Neural cell (in vitro differentiated cells): ENCODE measurements around the gene RASGRP3. TPM values are rescaled to one million over a fixed set of nuclear protein-coding genes. Genes with fewer than 3 reads are reported as not detected.
"Not testable (repeated sequence)": the region's sequence is repeated elsewhere in the genome, so short reads cannot be mapped to it uniquely, and the experiment has no call there.

ENCODE experiments used
- H2AFZ ChIP-seq: fragments of 200-600, 300-800 bp; sonication (generic), shearing (Covaris generic); 2 replicates; pipeline ENCODE4 v1.6.0; 2014; ENCODE audit warnings: low read depth, mild to moderate bottlenecking, antibody characterized with exemption, low read length, moderate library complexity
- H3F3A ChIP-seq: fragments of 200-600 bp; shearing (Covaris generic); 2 replicates; pipeline ENCODE4 v1.6.1; 2016; ENCODE audit warnings: mild to moderate bottlenecking, moderate library complexity, mixed read lengths, antibody characterized with exemption, low read length; ENCODE audit not compliant: insufficient read depth, poor library complexity, severe bottlenecking
- H3K27ac ChIP-seq: fragments of 200-600, 300-800 bp; sonication (generic), shearing (Covaris generic); 2 replicates; pipeline ENCODE4 v1.5.1; 2014; ENCODE audit warnings: mild to moderate bottlenecking, low read length, moderate library complexity
- H3K27me3 ChIP-seq: fragments of 300-800, 200-600 bp; sonication (generic), shearing (Covaris generic); 2 replicates; pipeline ENCODE4 v1.6.0; 2014; ENCODE audit warnings: mild to moderate bottlenecking, low read depth, low read length, moderate library complexity; ENCODE audit not compliant: insufficient read depth
- H3K36me3 ChIP-seq: fragments of 300-800, 200-600 bp; sonication (generic), shearing (Covaris generic); 2 replicates; pipeline ENCODE4 v1.5.1; 2014; ENCODE audit warnings: mild to moderate bottlenecking, antibody characterized with exemption, low read length, moderate library complexity; ENCODE audit not compliant: insufficient read depth
- H3K4me2 ChIP-seq: fragments of 300-800, 200-600 bp; sonication (generic), shearing (Covaris generic); 2 replicates; pipeline ENCODE4 v1.6.0; 2014; ENCODE audit warnings: mild to moderate bottlenecking, low read length
- H3K4me3 ChIP-seq: fragments of 300-800, 200-600 bp; sonication (generic), shearing (Covaris generic); 2 replicates; pipeline ENCODE4 v1.5.1; 2014; ENCODE audit warnings: mild to moderate bottlenecking, low read length, moderate library complexity
- H3K79me2 ChIP-seq: fragments of 200-600 bp; shearing (Covaris generic); replicated peaks from 2 replicates; pipeline ENCODE4 v1.6.0; 2014; ENCODE audit warnings: mild to moderate bottlenecking, low read length, moderate library complexity; ENCODE audit not compliant: insufficient read depth
- H3K9ac ChIP-seq: fragments of 300-800, 200-600 bp; sonication (generic), shearing (Covaris generic); 2 replicates; pipeline ENCODE4 v1.6.1; 2016; ENCODE audit warnings: mild to moderate bottlenecking, low read length, mixed read lengths
- H3K9me2 ChIP-seq: fragments of 200-600 bp; shearing (Covaris generic); 2 replicates; pipeline ENCODE4 v1.6.1; 2016; ENCODE audit warnings: mild to moderate bottlenecking, low read length, mixed read lengths; ENCODE audit not compliant: insufficient read depth
- H3K9me3 ChIP-seq: fragments of 200-600, 300-800 bp; sonication (generic), shearing (Covaris generic); 2 replicates; pipeline ENCODE4 v1.6.1; 2016; ENCODE audit warnings: mild to moderate bottlenecking, mixed run types, low read length, moderate library complexity, mixed read lengths
- H4K20me1 ChIP-seq: fragments of 200-600 bp; shearing (Covaris generic); 2 replicates; pipeline ENCODE4 v1.6.1; 2016; ENCODE audit warnings: mild to moderate bottlenecking, mixed run types; ENCODE audit not compliant: insufficient read depth
- EP300 ChIP-seq: fragments of 450-650 bp; conservative IDR thresholded peaks from 2 replicates; pipeline ENCODE4 v1.6.1; 2014; ENCODE audit warnings: antibody characterized with exemption, mild to moderate bottlenecking, moderate library complexity; ENCODE audit not compliant: poor library complexity, severe bottlenecking
- EZH2 ChIP-seq: fragments of 200-600, 300-800 bp; shearing (Covaris generic), sonication (generic); IDR thresholded peaks from 2 replicates; pipeline ENCODE4 v1.6.1; 2014; ENCODE audit warnings: antibody characterized with exemption, low read length, borderline replicate concordance, mild to moderate bottlenecking; ENCODE audit not compliant: insufficient read depth, poor library complexity, severe bottlenecking
- MXI1 ChIP-seq: fragments of 450-650 bp; conservative IDR thresholded peaks from 2 replicates; pipeline ENCODE4 v1.6.1; 2014; ENCODE audit warnings: antibody characterized with exemption, mild to moderate bottlenecking; ENCODE audit not compliant: poor library complexity, severe bottlenecking
- POLR2AphosphoS5 ChIP-seq: IDR thresholded peaks from 2 replicates; pipeline ENCODE4 v1.6.1; 2012
- RAD21 ChIP-seq: fragments of 450-650 bp; conservative IDR thresholded peaks from 2 replicates; pipeline ENCODE4 v1.6.1; 2014; ENCODE audit warnings: antibody characterized with exemption, mild to moderate bottlenecking, moderate library complexity
- REST ChIP-seq: IDR thresholded peaks from 2 replicates; pipeline ENCODE4 v1.6.1; 2012; ENCODE audit warnings: borderline replicate concordance
- SMC3 ChIP-seq: fragments of 450-650 bp; conservative IDR thresholded peaks from 2 replicates; pipeline ENCODE4 v1.6.1; 2014; ENCODE audit warnings: antibody characterized with exemption, mild to moderate bottlenecking, moderate library complexity; ENCODE audit not compliant: poor library complexity
- TAF1 ChIP-seq: IDR thresholded peaks from 2 replicates; pipeline ENCODE4 v1.6.1; 2012; ENCODE audit warnings: low read depth
- polyA plus RNA-seq: library from polyadenylated mRNA; depleted of rRNA; stranded (reverse); fragments of >200 nt; gene quantifications from 2 replicates; pipeline ENCODE4 v1.2.3, GENCODE V29; 2014
- TF ChIP-seq, protein P1 (sequence below): fragments of 450-650 bp; IDR thresholded peaks from 2 replicates; pipeline ENCODE4 v1.5.1; 2014; ENCODE audit warnings: antibody characterized with exemption, mild to moderate bottlenecking, moderate library complexity; ENCODE audit not compliant: poor library complexity, severe bottlenecking

Gene RASGRP3
- polyA plus RNA-seq, 1 donor from 2014 or later = 25.3 TPM

DNA sequence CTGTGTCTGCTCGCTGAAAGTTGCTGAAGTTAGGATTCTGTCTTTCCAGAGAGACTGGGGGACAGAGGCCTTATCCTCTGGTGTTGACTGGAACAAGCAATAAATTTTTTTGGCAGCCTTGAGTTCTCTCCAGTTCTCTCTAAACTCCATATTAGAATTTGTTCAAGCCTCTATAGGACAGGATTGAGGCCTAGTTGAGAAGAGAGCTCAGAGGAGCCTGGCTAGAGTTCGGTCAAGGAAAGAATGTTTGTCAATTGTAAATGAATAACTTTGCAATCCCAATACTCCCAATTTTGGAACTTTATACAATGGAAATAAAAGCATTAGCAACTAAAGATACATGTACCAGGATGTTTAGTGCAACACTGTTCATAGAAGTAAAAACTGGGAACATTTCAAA lies 16.7 kb upstream of the RASGRP3 start:
- Histone ChIP-seq H3K9me3 (no peaks in the 10 kb centered on the region), H3K36me3 (no peaks in the 10 kb centered on the region), H3F3A (no peaks in the 10 kb centered on the region), H3K4me2 (no peak overlapping the region), H4K20me1 (no peaks in the 10 kb centered on the region), H3K4me3 (no peak overlapping the region), H3K27ac (no peak overlapping the region), H3K79me2 (no peaks in the 10 kb centered on the region), H3K9me2 (no peaks in the 10 kb centered on the region), H2AFZ (no peak overlapping the region), H3K27me3 (no peaks in the 10 kb centered on the region), H3K9ac (no peak overlapping the region)
- TF ChIP-seq MXI1 (no peak), RAD21 (no peak), SMC3 (no peak), EZH2 (no peak), TAF1 (no peak), POLR2AphosphoS5 (no peak), REST (no peak), EP300 (no peak)
- TF ChIP-seq, protein P1, sequence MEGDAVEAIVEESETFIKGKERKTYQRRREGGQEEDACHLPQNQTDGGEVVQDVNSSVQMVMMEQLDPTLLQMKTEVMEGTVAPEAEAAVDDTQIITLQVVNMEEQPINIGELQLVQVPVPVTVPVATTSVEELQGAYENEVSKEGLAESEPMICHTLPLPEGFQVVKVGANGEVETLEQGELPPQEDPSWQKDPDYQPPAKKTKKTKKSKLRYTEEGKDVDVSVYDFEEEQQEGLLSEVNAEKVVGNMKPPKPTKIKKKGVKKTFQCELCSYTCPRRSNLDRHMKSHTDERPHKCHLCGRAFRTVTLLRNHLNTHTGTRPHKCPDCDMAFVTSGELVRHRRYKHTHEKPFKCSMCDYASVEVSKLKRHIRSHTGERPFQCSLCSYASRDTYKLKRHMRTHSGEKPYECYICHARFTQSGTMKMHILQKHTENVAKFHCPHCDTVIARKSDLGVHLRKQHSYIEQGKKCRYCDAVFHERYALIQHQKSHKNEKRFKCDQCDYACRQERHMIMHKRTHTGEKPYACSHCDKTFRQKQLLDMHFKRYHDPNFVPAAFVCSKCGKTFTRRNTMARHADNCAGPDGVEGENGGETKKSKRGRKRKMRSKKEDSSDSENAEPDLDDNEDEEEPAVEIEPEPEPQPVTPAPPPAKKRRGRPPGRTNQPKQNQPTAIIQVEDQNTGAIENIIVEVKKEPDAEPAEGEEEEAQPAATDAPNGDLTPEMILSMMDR = no peak

DNA sequence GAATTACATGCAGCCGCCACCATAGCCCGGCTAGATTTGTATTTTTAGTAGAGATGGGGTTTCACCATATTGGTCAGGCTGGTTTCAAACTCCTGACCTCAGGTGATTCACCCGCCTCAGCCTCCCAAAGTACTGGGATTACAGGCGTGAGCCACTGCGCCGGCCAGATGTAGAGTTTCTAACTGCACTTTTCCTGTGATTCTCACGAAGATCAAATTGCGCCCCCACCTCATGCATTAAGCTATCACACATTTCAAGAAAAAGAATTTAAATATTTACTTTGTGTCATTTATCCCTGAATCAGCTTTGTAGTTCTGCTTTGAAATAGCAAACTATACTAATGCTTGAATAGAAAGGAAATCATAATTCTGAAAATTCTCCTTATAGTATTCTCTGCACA lies 13.9 kb upstream of the RASGRP3 start:
- not testable (repeated sequence) for H3K9me2 ChIP-seq, H3K9ac ChIP-seq, H3K4me3 ChIP-seq, H3K36me3 ChIP-seq, H2AFZ ChIP-seq, H3K9me3 ChIP-seq, H3F3A ChIP-seq, H3K79me2 ChIP-seq, H3K27ac ChIP-seq, H3K4me2 ChIP-seq, H4K20me1 ChIP-seq, H3K27me3 ChIP-seq

DNA sequence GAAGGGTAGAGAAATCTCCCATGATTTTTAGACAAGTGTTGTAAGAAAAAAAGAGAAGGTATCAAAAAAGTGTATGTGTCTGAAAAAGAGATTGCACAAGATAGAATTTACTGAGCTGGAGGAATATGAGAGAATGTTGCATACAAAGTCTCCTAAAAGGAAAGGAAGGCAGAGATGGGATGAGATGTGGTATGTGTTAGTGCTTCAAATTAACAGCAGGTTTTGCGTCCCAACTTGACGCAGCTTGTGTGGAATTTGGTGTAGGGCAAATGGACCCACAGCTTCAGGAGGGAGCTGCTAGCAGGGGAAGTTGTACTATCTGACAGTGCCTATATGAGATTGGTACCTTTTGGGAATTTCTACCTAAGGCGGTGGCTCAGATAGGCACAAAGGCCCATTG lies 9.0 kb upstream of the RASGRP3 start:
- Histone ChIP-seq H3K9me3 (no peaks in the 10 kb centered on the region), H3K9ac (no peak overlapping the region), H2AFZ (no peak overlapping the region), H3K36me3 (no peaks in the 10 kb centered on the region), H3F3A (no peaks in the 10 kb centered on the region), H3K4me2 (no peak overlapping the region), H4K20me1 (no peaks in the 10 kb centered on the region), H3K4me3 (no peak overlapping the region), H3K27ac (no peak overlapping the region), H3K9me2 (no peaks in the 10 kb centered on the region), H3K79me2 (no peaks in the 10 kb centered on the region), H3K27me3 (no peaks in the 10 kb centered on the region)
- TF ChIP-seq EZH2 (no peak), TAF1 (no peak), REST (no peak), MXI1 (no peak), SMC3 (no peak), RAD21 (no peak), POLR2AphosphoS5 (no peak), EP300 (no peak)
- TF ChIP-seq, protein P1 = no peak
